ENCODE data around the gene ATP6V0B. TPM values are rescaled to one million over a fixed set of nuclear protein-coding genes. Genes with fewer than 3 reads are reported as not detected.

The ATP6V0B gene
- total and polyA plus RNA-seq, 9 of the 15 experiments (the other 6 are each of a cell fraction or from before 2014, with no cell fraction given) = 137 to 328 (median 220) TPM

GRCh38 chr1:43981636-43982035 lies 6.9 kb downstream of the ATP6V0B start:
- ATAC-seq = no peak
- TF ChIP-seq, protein P1, sequence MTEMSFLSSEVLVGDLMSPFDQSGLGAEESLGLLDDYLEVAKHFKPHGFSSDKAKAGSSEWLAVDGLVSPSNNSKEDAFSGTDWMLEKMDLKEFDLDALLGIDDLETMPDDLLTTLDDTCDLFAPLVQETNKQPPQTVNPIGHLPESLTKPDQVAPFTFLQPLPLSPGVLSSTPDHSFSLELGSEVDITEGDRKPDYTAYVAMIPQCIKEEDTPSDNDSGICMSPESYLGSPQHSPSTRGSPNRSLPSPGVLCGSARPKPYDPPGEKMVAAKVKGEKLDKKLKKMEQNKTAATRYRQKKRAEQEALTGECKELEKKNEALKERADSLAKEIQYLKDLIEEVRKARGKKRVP (CRISPR knock-in tag; IDR thresholded peaks at IDR 0.05) = no peak
- TF ChIP-seq HEY1 (CRISPR knock-in tag; IDR thresholded peaks at IDR 0.05; ENCODE audit: borderline replicate concordance) (no peak), ZNF586 (CRISPR knock-in tag; conservative IDR thresholded peaks at IDR 0.05) (no peak), E2F8 (IDR thresholded peaks at IDR 0.05; ENCODE audit: low read depth, partially characterized antibody) (no peak), MCM7 (IDR thresholded peaks at IDR 0.05) (no peak), ZNF134 (CRISPR knock-in tag; conservative IDR thresholded peaks at IDR 0.05) (no peak), ATF7 (IDR thresholded peaks at IDR 0.05) (no peak), POLR2G (IDR thresholded peaks at IDR 0.05; ENCODE audit: low read depth, low read length) (peak; percentile 12; the same call in 1 of the 2 replicates)
- TF ChIP-seq, protein P2, sequence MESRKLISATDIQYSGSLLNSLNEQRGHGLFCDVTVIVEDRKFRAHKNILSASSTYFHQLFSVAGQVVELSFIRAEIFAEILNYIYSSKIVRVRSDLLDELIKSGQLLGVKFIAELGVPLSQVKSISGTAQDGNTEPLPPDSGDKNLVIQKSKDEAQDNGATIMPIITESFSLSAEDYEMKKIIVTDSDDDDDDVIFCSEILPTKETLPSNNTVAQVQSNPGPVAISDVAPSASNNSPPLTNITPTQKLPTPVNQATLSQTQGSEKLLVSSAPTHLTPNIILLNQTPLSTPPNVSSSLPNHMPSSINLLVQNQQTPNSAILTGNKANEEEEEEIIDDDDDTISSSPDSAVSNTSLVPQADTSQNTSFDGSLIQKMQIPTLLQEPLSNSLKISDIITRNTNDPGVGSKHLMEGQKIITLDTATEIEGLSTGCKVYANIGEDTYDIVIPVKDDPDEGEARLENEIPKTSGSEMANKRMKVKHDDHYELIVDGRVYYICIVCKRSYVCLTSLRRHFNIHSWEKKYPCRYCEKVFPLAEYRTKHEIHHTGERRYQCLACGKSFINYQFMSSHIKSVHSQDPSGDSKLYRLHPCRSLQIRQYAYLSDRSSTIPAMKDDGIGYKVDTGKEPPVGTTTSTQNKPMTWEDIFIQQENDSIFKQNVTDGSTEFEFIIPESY (CRISPR knock-in tag; IDR thresholded peaks at IDR 0.05) = peak; percentile 67; the same call in 1 of the 2 replicates
- no peak overlapping the region for H3K4me3 ChIP-seq
- H3K4me2 ChIP-seq (ENCODE audit: insufficient read depth, low read length) = no peak overlapping the region
- intact Hi-C loops (cut with micrococcal nuclease) (no loop called here), in situ Hi-C loops (cut with MboI) (no loop called here)
- H2AFZ ChIP-seq (ENCODE audit: low read depth, low read length) = no peak overlapping the region
- peaks cover 81% of the 10 kb centered on the region for H3K36me3 ChIP-seq (ENCODE audit: control insufficient read depth, insufficient read depth, low read length)
- H3K79me2 ChIP-seq (ENCODE audit: control insufficient read depth, insufficient read depth, low read length) = peaks cover 62% of the 10 kb centered on the region
- CTCF ChIA-PET (ENCODE audit: low intra/inter-chr PET ratio) = no interaction called here
- WGBS (ENCODE audit: insufficient coverage, low coverage, missing lambda C conversion rate) = 97% methylated on average over 18 of the region's 20 CpGs
- H3K9ac ChIP-seq (ENCODE audit: insufficient read depth in 1 of 2, low read depth in 2 of 2, low read length in 2 of 2) = peak overlapping the region in 1 of 2 experiments; percentile 99; a peak in 1 of 4 replicates
- H4K20me1 ChIP-seq (replicated peaks; ENCODE audit: control insufficient read depth, insufficient read depth, low read length) = peaks cover 22% of the 10 kb centered on the region; the same call in 1 of the 2 replicates
- no peaks in the 10 kb centered on the region for H3K9me3 ChIP-seq (replicated peaks; ENCODE audit: control insufficient read depth, insufficient read depth, low read depth, low read length)
- H3K27ac ChIP-seq (ENCODE audit: extremely low read depth, low read depth, low read length) = no peak overlapping the region
- peaks cover 15% of the 10 kb centered on the region for H3K9me1 ChIP-seq (ENCODE audit: control insufficient read depth, insufficient read depth, low read length)
- POLR2A ChIA-PET = interaction anchor here (0.9 to 1.2 kb wide), 2 partner anchors 11 to 67 kb away, joined by 3 read pairs; no protein-coding TSS in a partner anchor
- H3K4me1 ChIP-seq (replicated peaks in 1 of 2; ENCODE audit: control insufficient read depth in 2 of 2, insufficient read depth in 2 of 2, low read length in 2 of 2) = peaks cover 37 to 73% of the 10 kb centered on the region in 2 experiments
- H3K27me3 ChIP-seq (ENCODE audit: control insufficient read depth in 2 of 2, insufficient read depth in 2 of 2, low read length in 2 of 2) = no peaks in the 10 kb centered on the region
- no peak for DNase-seq (ENCODE audit: extremely low read depth in 1 of 4, low spot score in 3 of 4)
- no peak for FAIRE-seq
- BruUV-seq (replicated peaks) = no TSS peak

Data from K562 (cell line).